CD4-positive, alpha-beta memory T cell (primary cell): ENCODE measurements around the gene ACTL8. TPM values are rescaled to one million over a fixed set of nuclear protein-coding genes. Genes with fewer than 3 reads are reported as not detected.

Experiments used
- CTCF ChIA-PET: fragments of 350-600 bp; sonication (Branson Sonifier 250); formaldehyde crosslinking; loops from one replicate; lab custom pipeline; 2021; ENCODE audit warnings: inconsistent platforms; ENCODE audit not compliant: partially characterized antibody; lab: Charles Lee
- POLR2A ChIA-PET: fragments of 350-600 bp; sonication (Branson Sonifier 250); formaldehyde crosslinking; loops from one replicate; lab custom pipeline; 2021; ENCODE audit not compliant: partially characterized antibody; lab: Charles Lee
- DNase-seq, 5 donors: peaks; one replicate each; pipeline versions ENCODE4 v3.0.0 to v3.0.0-alpha.2; 2020 to 2022; ENCODE audit warnings: mixed read lengths in 1 of 5
- H3K27ac ChIP-seq: one replicate; pipeline ENCODE4 v1.7.0; 2013; ENCODE audit warnings: low read depth, low read length
- H3K27me3 ChIP-seq: 2 replicates; pipeline ENCODE4 v1.7.0; 2013; ENCODE audit warnings: mild to moderate bottlenecking, low read length, moderate library complexity; ENCODE audit not compliant: insufficient read depth
- H3K36me3 ChIP-seq: 2 replicates; pipeline ENCODE4 v1.7.0; 2013; ENCODE audit warnings: mild to moderate bottlenecking, low read length, moderate library complexity; ENCODE audit not compliant: insufficient read depth
- H3K4me1 ChIP-seq: 2 replicates; pipeline ENCODE4 v1.7.0; 2013; ENCODE audit warnings: mild to moderate bottlenecking, low read length, moderate library complexity; ENCODE audit not compliant: insufficient read depth
- H3K4me3 ChIP-seq, 2 donors: one replicate each; pipeline ENCODE4 v1.7.0; 2013; ENCODE audit warnings: low read length in 2 of 2, mild to moderate bottlenecking in 1 of 2
- H3K9me3 ChIP-seq, 2 donors: one replicate each; pipeline ENCODE4 v1.7.0; 2013; ENCODE audit warnings: low read length in 2 of 2, control low read depth in 1 of 2; ENCODE audit not compliant: control insufficient read depth in 1 of 2
- H3K27ac Mint-ChIP-seq, 7 donors: one replicate each; pipeline ENCODE4 v1.8.0; 2020 to 2021; ENCODE audit warnings: mixed read lengths in 7 of 7, mild to moderate bottlenecking in 6 of 7, inconsistent platforms in 3 of 7, moderate library complexity in 3 of 7
- H3K27me3 Mint-ChIP-seq, 2 donors: one replicate each; pipeline ENCODE4 v1.8.0; 2020 to 2021; ENCODE audit warnings: mixed read lengths in 2 of 2
- H3K36me3 Mint-ChIP-seq, 2 donors: one replicate each; pipeline ENCODE4 v1.8.0; 2020 to 2021; ENCODE audit warnings: mixed read lengths in 2 of 2, inconsistent platforms in 1 of 2, mild to moderate bottlenecking in 1 of 2
- H3K4me1 Mint-ChIP-seq, 4 donors: one replicate each; pipeline ENCODE4 v1.8.0; 2020 to 2021; ENCODE audit warnings: mixed read lengths in 4 of 4, mild to moderate bottlenecking in 1 of 4
- H3K4me3 Mint-ChIP-seq, 8 donors: one replicate each; pipeline ENCODE4 v1.8.0; 2020 to 2021; ENCODE audit warnings: mixed read lengths in 8 of 8, mild to moderate bottlenecking in 7 of 8, moderate library complexity in 6 of 8, inconsistent platforms in 3 of 8
- H3K9me3 Mint-ChIP-seq, 8 donors: one replicate each; pipeline ENCODE4 v1.8.0; 2020 to 2021; ENCODE audit warnings: mixed read lengths in 8 of 8, mild to moderate bottlenecking in 5 of 8, inconsistent platforms in 3 of 8, moderate library complexity in 1 of 8
- intact Hi-C: fragments of 100-400 bp; cut with micrococcal nuclease; formaldehyde crosslinking; loops from one replicate; pipeline ENCODE4 v1.15.1; 2023
- polyA plus RNA-seq, 2 donors: library from polyadenylated mRNA; unstranded; fragments of 300-500 nt; fragmentation: Illumina TruSeq; gene quantifications; one replicate each; pipeline ENCODE4 v1.2.3, GENCODE V29; 2021
- total RNA-seq, 2 experiments: library from RNA; stranded (reverse); gene quantifications; one replicate each; pipeline ENCODE4 v1.2.3, GENCODE V29; 2021

ACTL8 gene
- total and polyA plus RNA-seq, 4 experiments from 2014 or later, result not detected

- Histone ChIP-seq H3K4me3 (no peak overlapping the region), H3K27me3 (no peaks in the 10 kb centered on the region), H3K36me3 (no peaks in the 10 kb centered on the region), H3K27ac (no peak overlapping the region), H3K4me1 (no peaks in the 10 kb centered on the region), H3K9me3 (no peaks in the 10 kb centered on the region)
- Mint-ChIP-seq H3K27me3 (peaks cover 9 to 11% of the 10 kb centered on the region in 2 donors), H3K27ac (peak overlapping the region in 1 of 7 donors; percentile 42), H3K4me1 (peaks cover 0 to 7% (median 3%) of the 10 kb centered on the region in 4 donors), H3K36me3 (no peaks in the 10 kb centered on the region), H3K9me3 (peaks cover 0 to 5% (median 0%) of the 10 kb centered on the region in 8 donors), H3K4me3 (no peak overlapping the region)
- CTCF ChIA-PET, result no interaction called here
- DNase-seq, result no peak
- POLR2A ChIA-PET, result no interaction called here
- intact Hi-C loops, result no loop called here
These were observed 47.0 kb downstream of the ACTL8 start for GRCh38 chr1:17802164-17802563.

- no peak overlapping the region for H3K4me3 Mint-ChIP-seq
- peaks cover 11 to 13% of the 10 kb centered on the region in 2 donors for H3K27me3 Mint-ChIP-seq
- H3K4me1 Mint-ChIP-seq, result peaks cover 0 to 4% (median 0%) of the 10 kb centered on the region in 4 donors
- intact Hi-C loops, result no loop called here
- no peak overlapping the region for H3K27ac ChIP-seq
- no peak overlapping the region for H3K27ac Mint-ChIP-seq
- CTCF ChIA-PET, result no interaction called here
- H3K36me3 ChIP-seq, result no peaks in the 10 kb centered on the region
- no peaks in the 10 kb centered on the region for H3K36me3 Mint-ChIP-seq
- no peaks in the 10 kb centered on the region for H3K4me1 ChIP-seq
- no peaks in the 10 kb centered on the region for H3K9me3 ChIP-seq
- POLR2A ChIA-PET, result no interaction called here
- H3K27me3 ChIP-seq, result no peaks in the 10 kb centered on the region
- no peak for DNase-seq
- peaks cover 0 to 5% (median 0%) of the 10 kb centered on the region in 8 donors for H3K9me3 Mint-ChIP-seq
- H3K4me3 ChIP-seq, result no peak overlapping the region
These were observed 47.8 kb downstream of the ACTL8 start for GRCh38 chr1:17802945-17803344.

- DNase-seq, result no peak
- intact Hi-C loops, result no loop called here
- no peaks in the 10 kb centered on the region for H3K9me3 ChIP-seq
- H3K27ac ChIP-seq, result no peak overlapping the region
- H3K27ac Mint-ChIP-seq, result no peak overlapping the region
- POLR2A ChIA-PET, result no interaction called here
- H3K36me3 Mint-ChIP-seq, result no peaks in the 10 kb centered on the region
- no peaks in the 10 kb centered on the region for H3K4me1 Mint-ChIP-seq
- peaks cover 11% of the 10 kb centered on the region in 2 donors for H3K27me3 Mint-ChIP-seq
- peaks cover 0 to 5% (median under 1%) of the 10 kb centered on the region in 8 donors for H3K9me3 Mint-ChIP-seq
- no peaks in the 10 kb centered on the region for H3K4me1 ChIP-seq
- H3K4me3 Mint-ChIP-seq, result no peak overlapping the region
- H3K36me3 ChIP-seq, result no peaks in the 10 kb centered on the region
- no peaks in the 10 kb centered on the region for H3K27me3 ChIP-seq
- no peak overlapping the region for H3K4me3 ChIP-seq
- CTCF ChIA-PET, result no interaction called here
These were observed 50.9 kb downstream of the ACTL8 start for GRCh38 chr1:17805869-17806684.

DNA sequence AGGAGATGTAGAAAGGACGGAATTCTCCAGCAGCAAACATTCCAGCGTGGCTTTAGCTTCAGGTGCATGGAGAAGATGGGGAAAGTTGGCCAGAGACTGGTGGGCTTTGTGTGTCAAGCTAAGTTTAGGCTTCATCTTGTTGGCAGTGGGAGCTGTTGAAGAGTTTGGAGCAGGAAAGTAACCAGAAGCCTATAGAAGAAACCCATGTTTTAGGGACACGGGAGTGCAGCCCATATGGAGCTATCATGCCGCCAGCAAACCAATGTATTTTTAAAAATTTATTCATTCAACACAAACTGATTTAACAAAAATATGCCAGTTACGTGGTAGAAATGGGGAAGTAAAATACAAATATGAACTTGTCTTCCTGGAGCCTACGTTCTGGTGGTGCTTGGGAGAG lies 53.7 kb downstream of the ACTL8 start:
- Histone ChIP-seq H3K9me3 (no peaks in the 10 kb centered on the region), H3K4me3 (no peak overlapping the region), H3K27me3 (no peaks in the 10 kb centered on the region), H3K27ac (no peak overlapping the region), H3K4me1 (no peaks in the 10 kb centered on the region), H3K36me3 (no peaks in the 10 kb centered on the region)
- ChIA-PET POLR2A (no interaction called here), CTCF (no interaction called here)
- H3K27ac Mint-ChIP-seq, result no peak overlapping the region
- H3K36me3 Mint-ChIP-seq, result no peaks in the 10 kb centered on the region
- H3K27me3 Mint-ChIP-seq, result peaks cover 5 to 10% of the 10 kb centered on the region in 2 donors
- intact Hi-C loops, result no loop called here
- no peak overlapping the region for H3K4me3 Mint-ChIP-seq
- H3K4me1 Mint-ChIP-seq, result no peaks in the 10 kb centered on the region
- H3K9me3 Mint-ChIP-seq, result peaks cover 0 to 10% (median 2%) of the 10 kb centered on the region in 8 donors
- DNase-seq, result no peak

GRCh38 chr1:17810668-17811067 lies 55.5 kb downstream of the ACTL8 start:
- intact Hi-C loops, result no loop called here
- Histone ChIP-seq H3K27ac (no peak overlapping the region), H3K9me3 (no peaks in the 10 kb centered on the region), H3K27me3 (no peaks in the 10 kb centered on the region), H3K4me3 (no peak overlapping the region), H3K4me1 (no peaks in the 10 kb centered on the region), H3K36me3 (no peaks in the 10 kb centered on the region)
- CTCF ChIA-PET, result no interaction called here
- no peaks in the 10 kb centered on the region for H3K36me3 Mint-ChIP-seq
- DNase-seq, result no peak
- H3K27me3 Mint-ChIP-seq, result peaks cover 7 to 11% of the 10 kb centered on the region in 2 donors
- POLR2A ChIA-PET, result no interaction called here
- no peak overlapping the region for H3K27ac Mint-ChIP-seq
- no peaks in the 10 kb centered on the region for H3K4me1 Mint-ChIP-seq
- H3K9me3 Mint-ChIP-seq, result peaks cover 4 to 14% (median 7%) of the 10 kb centered on the region in 8 donors
- no peak overlapping the region for H3K4me3 Mint-ChIP-seq

DNA sequence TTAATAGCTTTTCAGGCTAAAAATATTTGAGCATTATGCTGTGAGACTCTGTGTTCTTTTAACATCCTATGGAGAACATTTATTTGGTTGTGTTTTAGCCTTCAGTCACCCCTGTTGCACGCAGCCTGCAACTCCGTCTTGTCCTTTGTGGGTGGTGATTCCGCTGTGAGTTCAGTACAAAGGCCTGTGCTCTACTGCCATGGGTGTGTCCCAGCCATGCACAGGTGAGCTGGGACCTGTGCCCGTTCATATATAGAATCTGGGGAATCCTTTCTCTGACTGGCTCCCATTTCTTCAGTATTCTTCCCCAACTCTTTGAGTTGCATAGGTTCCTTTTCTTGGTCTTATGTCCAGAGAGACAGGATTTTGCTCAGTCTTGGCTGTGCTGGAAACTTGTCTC lies 61.4 kb downstream of the ACTL8 start:
- no peak overlapping the region for H3K27ac ChIP-seq
- no peaks in the 10 kb centered on the region for H3K36me3 Mint-ChIP-seq
- DNase-seq, result no peak
- H3K4me3 Mint-ChIP-seq, result no peak overlapping the region
- H3K4me1 Mint-ChIP-seq, result no peaks in the 10 kb centered on the region
- H3K27ac Mint-ChIP-seq, result no peak overlapping the region
- peaks cover 10 to 35% (median 14%) of the 10 kb centered on the region in 8 donors for H3K9me3 Mint-ChIP-seq
- no peak overlapping the region for H3K4me3 ChIP-seq
- CTCF ChIA-PET, result no interaction called here
- no peaks in the 10 kb centered on the region for H3K36me3 ChIP-seq
- peaks cover 12 to 14% of the 10 kb centered on the region in 2 donors for H3K27me3 Mint-ChIP-seq
- H3K27me3 ChIP-seq, result no peaks in the 10 kb centered on the region
- POLR2A ChIA-PET, result no interaction called here
- intact Hi-C loops, result no loop called here
- H3K9me3 ChIP-seq, result no peaks in the 10 kb centered on the region
- no peaks in the 10 kb centered on the region for H3K4me1 ChIP-seq

GRCh38 chr1:17819129-17819802 lies 64.1 kb downstream of the ACTL8 start:
- ChIA-PET POLR2A (no interaction called here), CTCF (no interaction called here)
- Mint-ChIP-seq H3K27ac (peak overlapping the region in 1 of 7 donors; percentile 74), H3K27me3 (peaks cover 10 to 16% of the 10 kb centered on the region in 2 donors), H3K36me3 (no peaks in the 10 kb centered on the region), H3K4me1 (no peaks in the 10 kb centered on the region), H3K9me3 (peaks cover 8 to 35% (median 14%) of the 10 kb centered on the region in 8 donors), H3K4me3 (peak overlapping the region in 2 of 8 donors; percentile 7 to 14)
- no peak for DNase-seq
- Histone ChIP-seq H3K9me3 (no peaks in the 10 kb centered on the region), H3K27ac (no peak overlapping the region), H3K4me3 (no peak overlapping the region), H3K36me3 (no peaks in the 10 kb centered on the region), H3K27me3 (no peaks in the 10 kb centered on the region), H3K4me1 (no peaks in the 10 kb centered on the region)
- intact Hi-C loops, result no loop called here
